SK-N-SH treated with all-trans-retinoic acid at 6 μM for 48 hours (cell line): ENCODE results near the gene HYAL3.

Experiments
- ARNTL ChIP-seq: fragments of 450-650 bp; formaldehyde crosslinking; IDR thresholded peaks from 2 replicates; pipeline ENCODE4 v1.5.0; 2020; ENCODE audit warnings: low read depth, mild to moderate bottlenecking, moderate library complexity, borderline replicate concordance
- OSR1 ChIP-seq: fragments of 250-450 bp; sonication (Bioruptor Pico); IDR thresholded peaks from 2 replicates; pipeline ENCODE4 v1.8.0; 2022; ENCODE audit warnings: moderate library complexity, mild to moderate bottlenecking, inconsistent platforms
- ZFP3 ChIP-seq: fragments of 250-450 bp; sonication (Bioruptor Pico); IDR thresholded peaks from 2 replicates; pipeline ENCODE4 v1.5.0; 2020; ENCODE audit warnings: mild to moderate bottlenecking, moderate library complexity
- ZFP30 ChIP-seq: fragments of 450-650 bp; formaldehyde crosslinking; IDR thresholded peaks from 2 replicates; pipeline ENCODE4 v1.5.0; 2022; ENCODE audit warnings: mild to moderate bottlenecking, moderate library complexity
- TF ChIP-seq, protein P1 (sequence below): fragments of 250-450 bp; sonication (Bioruptor Pico); IDR thresholded peaks from 2 replicates; pipeline ENCODE4 v1.8.0; 2020; ENCODE audit warnings: mild to moderate bottlenecking, moderate library complexity, borderline replicate concordance
- TF ChIP-seq, protein P2 (sequence below): fragments of 250-450 bp; sonication (Bioruptor Pico); IDR thresholded peaks from 2 replicates; pipeline ENCODE4 v1.5.0; 2020; ENCODE audit warnings: mild to moderate bottlenecking, moderate library complexity

DNA sequence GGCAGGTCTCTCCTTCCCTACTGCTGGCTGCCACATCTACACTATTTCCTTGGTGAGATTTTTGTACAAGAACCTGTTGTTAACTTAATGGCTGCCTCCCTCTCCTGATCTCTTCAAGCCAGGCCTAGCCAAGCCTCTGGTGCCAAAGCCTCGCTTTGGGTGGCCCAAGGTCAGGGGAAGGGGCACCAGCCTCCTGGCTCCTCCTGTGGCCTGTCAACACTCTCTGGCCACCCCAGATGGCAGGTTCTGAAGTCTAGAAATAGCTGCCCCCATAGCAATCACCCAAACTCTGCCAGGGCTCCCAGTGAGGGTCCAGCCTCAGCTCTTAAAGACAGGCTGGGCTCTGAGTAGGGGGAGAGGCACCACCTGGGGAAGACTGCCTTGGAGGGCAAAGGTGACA is 11.9 kb downstream of the HYAL3 start:
- TF ChIP-seq, protein P1, sequence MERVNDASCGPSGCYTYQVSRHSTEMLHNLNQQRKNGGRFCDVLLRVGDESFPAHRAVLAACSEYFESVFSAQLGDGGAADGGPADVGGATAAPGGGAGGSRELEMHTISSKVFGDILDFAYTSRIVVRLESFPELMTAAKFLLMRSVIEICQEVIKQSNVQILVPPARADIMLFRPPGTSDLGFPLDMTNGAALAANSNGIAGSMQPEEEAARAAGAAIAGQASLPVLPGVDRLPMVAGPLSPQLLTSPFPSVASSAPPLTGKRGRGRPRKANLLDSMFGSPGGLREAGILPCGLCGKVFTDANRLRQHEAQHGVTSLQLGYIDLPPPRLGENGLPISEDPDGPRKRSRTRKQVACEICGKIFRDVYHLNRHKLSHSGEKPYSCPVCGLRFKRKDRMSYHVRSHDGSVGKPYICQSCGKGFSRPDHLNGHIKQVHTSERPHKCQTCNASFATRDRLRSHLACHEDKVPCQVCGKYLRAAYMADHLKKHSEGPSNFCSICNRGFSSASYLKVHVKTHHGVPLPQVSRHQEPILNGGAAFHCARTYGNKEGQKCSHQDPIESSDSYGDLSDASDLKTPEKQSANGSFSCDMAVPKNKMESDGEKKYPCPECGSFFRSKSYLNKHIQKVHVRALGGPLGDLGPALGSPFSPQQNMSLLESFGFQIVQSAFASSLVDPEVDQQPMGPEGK, result no peak
- no peak for TF ChIP-seq ARNTL (CRISPR knock-in tag)
- TF ChIP-seq OSR1 (CRISPR knock-in tag), result no peak
- TF ChIP-seq, protein P2, sequence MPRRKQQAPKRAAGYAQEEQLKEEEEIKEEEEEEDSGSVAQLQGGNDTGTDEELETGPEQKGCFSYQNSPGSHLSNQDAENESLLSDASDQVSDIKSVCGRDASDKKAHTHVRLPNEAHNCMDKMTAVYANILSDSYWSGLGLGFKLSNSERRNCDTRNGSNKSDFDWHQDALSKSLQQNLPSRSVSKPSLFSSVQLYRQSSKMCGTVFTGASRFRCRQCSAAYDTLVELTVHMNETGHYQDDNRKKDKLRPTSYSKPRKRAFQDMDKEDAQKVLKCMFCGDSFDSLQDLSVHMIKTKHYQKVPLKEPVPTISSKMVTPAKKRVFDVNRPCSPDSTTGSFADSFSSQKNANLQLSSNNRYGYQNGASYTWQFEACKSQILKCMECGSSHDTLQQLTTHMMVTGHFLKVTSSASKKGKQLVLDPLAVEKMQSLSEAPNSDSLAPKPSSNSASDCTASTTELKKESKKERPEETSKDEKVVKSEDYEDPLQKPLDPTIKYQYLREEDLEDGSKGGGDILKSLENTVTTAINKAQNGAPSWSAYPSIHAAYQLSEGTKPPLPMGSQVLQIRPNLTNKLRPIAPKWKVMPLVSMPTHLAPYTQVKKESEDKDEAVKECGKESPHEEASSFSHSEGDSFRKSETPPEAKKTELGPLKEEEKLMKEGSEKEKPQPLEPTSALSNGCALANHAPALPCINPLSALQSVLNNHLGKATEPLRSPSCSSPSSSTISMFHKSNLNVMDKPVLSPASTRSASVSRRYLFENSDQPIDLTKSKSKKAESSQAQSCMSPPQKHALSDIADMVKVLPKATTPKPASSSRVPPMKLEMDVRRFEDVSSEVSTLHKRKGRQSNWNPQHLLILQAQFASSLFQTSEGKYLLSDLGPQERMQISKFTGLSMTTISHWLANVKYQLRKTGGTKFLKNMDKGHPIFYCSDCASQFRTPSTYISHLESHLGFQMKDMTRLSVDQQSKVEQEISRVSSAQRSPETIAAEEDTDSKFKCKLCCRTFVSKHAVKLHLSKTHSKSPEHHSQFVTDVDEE, result no peak
- no peak for TF ChIP-seq ZFP3 (CRISPR knock-in tag)
- TF ChIP-seq ZFP30, result no peak
